HL-60 (cell line): ENCODE results near the gene FANCI.

Experiments
- GABPA ChIP-seq: IDR thresholded peaks from 2 replicates; pipeline ENCODE4 v1.6.1; 2012; ENCODE audit warnings: low read depth
- TF ChIP-seq, protein P1 (sequence below): IDR thresholded peaks from one replicate; pipeline ENCODE4 v1.5.1; 2011; ENCODE audit warnings: low read length, control low read depth, inconsistent platforms; ENCODE audit not compliant: insufficient read depth
- TF ChIP-seq, protein P2 (sequence below): IDR thresholded peaks from 2 replicates; pipeline ENCODE4 v1.6.1; 2012; ENCODE audit warnings: low read depth; ENCODE audit not compliant: insufficient replicate concordance

DNA sequence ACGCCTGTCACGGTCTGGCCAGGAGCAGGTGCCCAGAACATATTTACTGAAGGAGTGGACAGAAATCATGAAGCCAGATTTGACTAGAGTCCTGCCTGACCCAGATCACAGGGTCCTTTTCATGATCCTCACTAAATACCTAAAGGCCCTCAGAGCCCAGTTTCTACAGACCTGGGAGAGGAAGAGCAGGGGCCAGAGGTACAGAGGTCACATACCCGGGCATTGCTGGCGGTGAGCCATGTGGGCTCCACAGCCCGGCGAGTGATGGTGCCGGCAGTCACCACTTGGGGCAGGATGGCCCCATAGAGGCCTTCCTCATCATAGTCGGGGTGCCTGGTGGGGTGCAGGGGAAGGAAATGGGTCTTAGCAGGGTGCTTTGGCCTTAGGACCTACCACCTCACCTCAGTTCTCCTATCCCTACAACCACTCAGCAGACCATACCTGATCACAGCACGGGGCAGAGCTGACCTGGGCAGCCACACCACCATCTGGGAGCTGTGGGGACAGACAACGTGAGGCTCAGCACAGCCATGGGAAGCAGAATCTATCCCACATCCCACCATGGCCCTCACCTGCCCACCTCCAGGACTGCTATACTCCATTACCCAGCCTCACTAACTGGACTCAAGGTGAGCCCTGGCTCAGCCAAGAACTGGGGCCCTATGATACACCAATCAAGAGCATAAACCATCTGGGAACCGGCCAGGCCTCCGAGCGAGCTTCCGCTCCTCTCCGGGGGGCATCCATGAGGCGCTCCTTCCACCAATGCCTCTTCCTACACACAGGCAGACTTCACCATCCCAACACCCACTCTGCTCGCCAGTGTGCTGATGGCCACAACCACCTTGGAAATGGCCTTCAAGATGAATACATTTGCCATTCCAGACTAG is 78.0 kb downstream of the FANCI start:
- no peak for TF ChIP-seq GABPA
- TF ChIP-seq, protein P1, sequence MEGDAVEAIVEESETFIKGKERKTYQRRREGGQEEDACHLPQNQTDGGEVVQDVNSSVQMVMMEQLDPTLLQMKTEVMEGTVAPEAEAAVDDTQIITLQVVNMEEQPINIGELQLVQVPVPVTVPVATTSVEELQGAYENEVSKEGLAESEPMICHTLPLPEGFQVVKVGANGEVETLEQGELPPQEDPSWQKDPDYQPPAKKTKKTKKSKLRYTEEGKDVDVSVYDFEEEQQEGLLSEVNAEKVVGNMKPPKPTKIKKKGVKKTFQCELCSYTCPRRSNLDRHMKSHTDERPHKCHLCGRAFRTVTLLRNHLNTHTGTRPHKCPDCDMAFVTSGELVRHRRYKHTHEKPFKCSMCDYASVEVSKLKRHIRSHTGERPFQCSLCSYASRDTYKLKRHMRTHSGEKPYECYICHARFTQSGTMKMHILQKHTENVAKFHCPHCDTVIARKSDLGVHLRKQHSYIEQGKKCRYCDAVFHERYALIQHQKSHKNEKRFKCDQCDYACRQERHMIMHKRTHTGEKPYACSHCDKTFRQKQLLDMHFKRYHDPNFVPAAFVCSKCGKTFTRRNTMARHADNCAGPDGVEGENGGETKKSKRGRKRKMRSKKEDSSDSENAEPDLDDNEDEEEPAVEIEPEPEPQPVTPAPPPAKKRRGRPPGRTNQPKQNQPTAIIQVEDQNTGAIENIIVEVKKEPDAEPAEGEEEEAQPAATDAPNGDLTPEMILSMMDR, result peak; percentile 8
- TF ChIP-seq, protein P2, sequence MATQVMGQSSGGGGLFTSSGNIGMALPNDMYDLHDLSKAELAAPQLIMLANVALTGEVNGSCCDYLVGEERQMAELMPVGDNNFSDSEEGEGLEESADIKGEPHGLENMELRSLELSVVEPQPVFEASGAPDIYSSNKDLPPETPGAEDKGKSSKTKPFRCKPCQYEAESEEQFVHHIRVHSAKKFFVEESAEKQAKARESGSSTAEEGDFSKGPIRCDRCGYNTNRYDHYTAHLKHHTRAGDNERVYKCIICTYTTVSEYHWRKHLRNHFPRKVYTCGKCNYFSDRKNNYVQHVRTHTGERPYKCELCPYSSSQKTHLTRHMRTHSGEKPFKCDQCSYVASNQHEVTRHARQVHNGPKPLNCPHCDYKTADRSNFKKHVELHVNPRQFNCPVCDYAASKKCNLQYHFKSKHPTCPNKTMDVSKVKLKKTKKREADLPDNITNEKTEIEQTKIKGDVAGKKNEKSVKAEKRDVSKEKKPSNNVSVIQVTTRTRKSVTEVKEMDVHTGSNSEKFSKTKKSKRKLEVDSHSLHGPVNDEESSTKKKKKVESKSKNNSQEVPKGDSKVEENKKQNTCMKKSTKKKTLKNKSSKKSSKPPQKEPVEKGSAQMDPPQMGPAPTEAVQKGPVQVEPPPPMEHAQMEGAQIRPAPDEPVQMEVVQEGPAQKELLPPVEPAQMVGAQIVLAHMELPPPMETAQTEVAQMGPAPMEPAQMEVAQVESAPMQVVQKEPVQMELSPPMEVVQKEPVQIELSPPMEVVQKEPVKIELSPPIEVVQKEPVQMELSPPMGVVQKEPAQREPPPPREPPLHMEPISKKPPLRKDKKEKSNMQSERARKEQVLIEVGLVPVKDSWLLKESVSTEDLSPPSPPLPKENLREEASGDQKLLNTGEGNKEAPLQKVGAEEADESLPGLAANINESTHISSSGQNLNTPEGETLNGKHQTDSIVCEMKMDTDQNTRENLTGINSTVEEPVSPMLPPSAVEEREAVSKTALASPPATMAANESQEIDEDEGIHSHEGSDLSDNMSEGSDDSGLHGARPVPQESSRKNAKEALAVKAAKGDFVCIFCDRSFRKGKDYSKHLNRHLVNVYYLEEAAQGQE, result no peak
